Inflammatory macrophage treated with lipopolysaccharide for 1 hour (primary cell): ENCODE results near the gene BMP4.
"Not testable (repeated sequence)": the region's sequence is repeated elsewhere in the genome, so short reads cannot be mapped to it uniquely, and the experiment has no call there.

ENCODE experiments used
- DNase-seq, 2 donors: peaks; one replicate each; pipeline ENCODE4 v3.0.0-alpha.2; 2020 to 2022

The BMP4 gene

DNA sequence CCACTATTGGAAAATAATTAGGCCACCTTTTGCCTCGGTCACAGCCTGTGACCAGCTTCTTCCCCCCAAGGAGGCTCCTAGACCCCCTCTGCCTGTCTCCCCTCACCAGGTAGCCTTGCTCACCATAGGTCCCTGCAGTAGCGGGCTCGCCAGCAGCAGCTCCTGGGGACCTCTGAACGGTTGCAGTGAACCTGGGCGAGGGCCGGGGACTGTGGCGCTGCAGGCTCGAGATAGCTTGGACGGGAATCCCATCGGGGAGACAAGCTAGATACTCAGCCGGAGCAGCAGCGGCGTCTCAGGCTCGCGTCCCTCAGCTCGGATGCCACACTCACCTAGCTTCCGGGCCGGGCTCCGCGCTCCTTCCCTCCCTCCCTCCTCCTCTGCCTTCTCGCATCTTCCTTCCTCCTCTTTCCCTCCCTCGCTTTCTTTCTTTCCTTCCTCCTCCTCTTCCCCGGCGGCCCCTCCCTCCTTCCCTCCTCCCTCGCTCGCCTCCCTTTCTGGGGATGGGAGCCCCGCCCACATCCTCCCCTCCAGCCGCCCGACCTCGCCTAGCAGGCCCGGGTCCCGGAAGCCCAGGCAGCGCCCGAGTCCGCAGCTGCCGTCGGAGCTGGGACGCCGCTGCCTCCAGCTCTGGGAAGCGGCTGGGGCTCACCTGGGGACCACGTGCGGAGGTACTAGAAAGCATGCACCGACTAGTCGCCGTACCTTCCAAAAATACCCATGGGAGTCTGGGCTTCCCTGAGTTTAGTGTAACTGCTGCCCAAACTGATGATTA, at the start of gene BMP4:
BMP4 (minus strand) TSS at position 399 of the 775 bp plus-strand sequence. CDS start 4,603 bp downstream, outside the sequence.
- no peak for DNase-seq

DNA sequence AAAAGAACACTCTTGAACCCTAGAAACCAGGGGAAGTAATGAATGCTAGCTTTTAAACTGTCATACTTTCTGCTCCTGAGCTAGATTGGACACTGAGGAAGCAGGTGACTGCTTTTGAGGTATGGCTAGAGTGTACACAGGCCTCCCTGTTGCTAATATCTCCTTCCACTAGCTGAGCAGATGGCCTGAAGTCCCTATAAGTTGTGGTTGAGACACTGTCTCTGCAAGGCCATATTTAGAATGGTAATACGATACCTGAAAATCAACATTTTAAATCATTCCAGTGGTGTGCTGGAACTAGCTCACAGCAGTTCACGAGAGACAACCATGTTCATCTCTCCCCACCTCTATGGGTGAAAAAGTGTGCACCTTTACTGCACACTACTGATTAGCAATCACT, 46.4 kb upstream of the BMP4 start:
- DNase-seq: no peak

DNA sequence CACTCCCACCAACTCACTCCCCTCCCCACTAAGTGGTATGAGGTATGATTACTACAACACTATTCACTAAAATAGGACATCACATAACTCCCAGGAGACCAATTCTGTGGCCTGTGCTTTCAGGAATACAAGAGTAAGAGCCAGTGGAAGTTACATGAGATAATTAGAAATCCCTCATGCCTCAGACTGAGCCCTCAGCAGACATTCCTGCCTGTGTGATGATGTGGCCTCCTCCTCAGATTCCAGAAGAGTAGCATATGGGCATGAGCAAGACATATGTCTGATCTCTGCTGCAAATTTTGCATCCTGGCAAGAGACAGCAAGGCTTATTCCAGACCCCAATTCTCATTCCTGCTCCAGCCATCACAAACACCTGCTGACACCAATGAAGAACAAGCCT, 46.0 kb upstream of the BMP4 start:
- DNase-seq: no peak

DNA sequence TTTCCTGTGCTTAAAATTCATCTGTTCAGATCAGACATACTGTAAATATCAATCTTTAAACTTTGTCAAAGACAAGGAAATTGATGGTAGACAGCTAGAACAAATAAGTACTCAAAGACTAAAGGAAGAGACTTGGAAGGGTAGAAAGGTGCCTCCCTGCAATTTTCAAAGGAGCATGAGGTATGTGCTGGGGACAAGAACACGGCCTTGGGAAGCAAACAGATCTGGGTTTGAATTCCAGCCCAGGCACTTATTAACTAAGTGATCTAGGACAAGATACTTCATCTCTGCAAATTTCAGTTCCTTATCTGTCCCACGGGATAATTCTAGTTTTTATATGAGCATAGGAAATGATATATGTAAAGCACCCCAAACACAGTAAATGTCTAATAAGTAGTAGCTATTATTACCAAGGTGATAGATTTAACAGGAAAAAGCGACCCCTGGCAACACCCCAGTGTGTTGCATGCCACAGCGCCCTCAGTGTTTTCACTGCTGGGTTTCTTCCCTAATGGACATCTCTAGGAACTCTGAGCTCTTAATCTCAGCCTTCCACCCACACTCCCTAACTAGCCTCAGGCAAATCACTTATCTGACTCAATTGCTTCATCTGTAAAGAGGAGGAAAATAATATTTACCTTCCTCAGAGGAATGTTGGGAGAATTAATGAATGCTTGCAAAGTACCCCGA, 44.7 kb upstream of the BMP4 start:
- DNase-seq: no peak

DNA sequence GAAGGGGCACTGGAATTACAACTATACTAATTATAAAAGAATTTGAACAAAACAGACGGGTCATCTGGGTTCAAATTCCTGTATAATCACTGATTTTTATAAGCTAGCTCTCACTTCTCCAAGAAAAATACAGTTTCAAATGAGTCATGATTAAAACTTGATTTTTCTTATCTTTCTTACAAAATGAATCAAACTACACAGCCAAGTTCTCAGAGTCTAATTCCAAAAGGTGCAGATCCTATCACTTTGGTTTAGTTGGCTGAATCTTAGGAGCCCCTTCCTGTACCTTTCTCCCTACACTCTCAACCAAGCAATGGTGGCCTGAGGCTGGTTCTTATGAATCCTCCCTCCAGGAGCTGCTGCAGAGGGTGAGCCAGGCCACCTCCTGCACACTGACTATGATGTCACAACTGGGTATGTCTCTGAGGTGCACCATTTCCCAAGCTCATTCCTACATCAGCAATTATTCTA, 43.8 kb upstream of the BMP4 start:
- DNase-seq: no peak

DNA sequence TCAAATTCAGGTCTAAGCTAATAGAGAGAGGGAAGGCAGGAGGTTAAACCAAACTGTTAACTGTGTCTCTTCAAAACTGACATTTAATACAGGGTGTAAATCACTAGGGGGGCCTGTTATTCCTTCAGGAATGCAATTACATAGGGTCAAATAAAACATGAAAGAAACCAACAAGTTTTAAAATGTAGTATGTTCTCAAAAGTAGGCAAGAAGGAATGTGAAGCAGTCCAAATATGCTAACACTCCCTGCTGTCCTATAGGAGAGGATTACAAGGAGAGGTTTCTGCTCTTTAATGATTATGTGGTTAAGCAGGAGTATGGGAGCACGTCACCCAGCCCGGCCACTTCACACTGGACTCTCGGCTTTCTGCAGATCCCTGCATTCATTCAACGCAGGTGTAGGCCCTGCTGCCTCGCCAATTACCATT, 42.5 kb upstream of the BMP4 start:
- no peak for DNase-seq

DNA sequence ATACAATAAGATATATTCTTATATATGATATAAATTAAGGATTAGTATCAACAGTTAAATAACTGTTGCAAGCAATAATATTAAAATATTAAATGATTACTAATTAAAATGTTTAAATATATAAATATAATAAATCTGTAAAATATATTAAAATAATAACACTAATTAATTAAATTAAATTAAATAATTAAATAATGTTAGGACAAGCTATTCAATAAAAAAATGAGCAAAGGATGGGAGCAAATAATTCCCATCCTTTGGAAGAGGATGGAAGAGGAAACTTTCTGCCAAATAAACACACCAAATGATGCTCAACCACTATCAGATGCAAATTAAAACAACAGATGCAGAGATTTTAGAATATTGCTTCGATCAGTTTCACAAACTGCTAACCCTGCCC, 39.4 kb upstream of the BMP4 start:
- DNase-seq: no peak

DNA sequence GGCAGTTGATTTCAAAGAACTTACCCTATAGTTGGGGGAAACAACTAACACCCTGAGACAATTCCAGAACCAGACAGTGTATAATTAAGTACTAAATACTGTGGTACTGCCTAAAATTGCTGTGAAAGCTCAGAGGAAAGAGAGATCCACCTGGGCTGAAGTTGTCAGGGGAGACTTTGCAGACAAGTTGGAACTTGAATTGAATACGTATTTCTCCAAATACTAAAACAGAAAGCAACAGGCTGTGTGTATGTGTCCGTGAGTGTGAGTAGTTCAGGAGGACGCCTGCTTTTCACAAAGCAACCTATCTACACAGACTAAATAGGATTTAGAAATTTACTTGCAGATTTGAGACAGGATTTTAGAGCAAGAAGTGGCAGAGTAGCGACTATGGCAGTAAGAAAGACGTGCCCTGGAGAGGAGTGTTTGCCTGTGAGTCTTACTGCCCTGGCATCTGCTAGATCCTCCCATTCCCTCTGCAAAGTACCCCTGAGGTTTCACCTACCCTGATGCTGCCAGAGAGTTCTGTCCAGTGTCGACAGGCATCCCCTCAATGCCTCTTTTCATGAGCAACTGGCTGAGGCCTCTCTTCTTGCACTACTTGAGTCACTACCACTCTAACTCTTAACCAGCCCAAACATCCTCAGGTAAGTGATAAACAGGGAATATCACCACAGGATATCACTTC, 37.4 kb upstream of the BMP4 start:
- no peak for DNase-seq

DNA sequence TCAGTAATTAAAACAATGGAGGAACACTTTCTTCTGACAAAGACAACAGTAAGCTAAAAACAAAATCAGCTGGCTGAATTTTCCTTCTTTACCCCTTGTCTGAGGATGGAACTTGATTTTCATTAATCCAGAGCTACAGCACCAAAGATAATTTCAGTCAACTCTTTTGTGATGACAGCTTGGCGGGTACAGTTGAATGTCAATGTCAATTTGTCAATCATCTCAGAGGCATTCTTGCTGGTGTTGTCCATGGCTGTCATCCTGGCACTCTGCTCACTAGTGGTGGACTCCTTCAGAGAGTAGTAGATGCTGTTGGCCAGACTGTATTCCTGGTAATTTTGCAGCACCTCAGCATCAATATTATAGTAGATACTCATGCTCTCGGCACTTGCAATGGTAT, 34.4 kb upstream of the BMP4 start:
- DNase-seq: no peak

DNA sequence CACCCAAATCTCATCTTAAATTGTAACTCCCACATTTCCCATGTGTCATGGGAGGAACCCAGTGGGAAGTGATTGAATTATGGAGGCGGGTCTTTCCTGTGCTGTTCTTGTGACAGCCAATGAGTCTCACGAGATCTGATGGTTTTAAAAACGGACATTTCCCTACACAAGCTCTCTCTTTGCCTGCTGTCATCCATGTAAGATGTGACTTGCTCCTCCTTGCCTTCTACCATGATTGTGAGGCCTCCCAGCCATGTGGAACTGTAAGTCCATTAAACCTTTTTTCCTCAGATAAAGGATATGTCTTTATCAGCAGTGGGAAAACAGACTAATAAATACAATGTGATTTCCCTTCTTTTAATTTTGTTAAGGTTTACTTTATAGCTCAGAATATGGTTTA, 30.1 kb upstream of the BMP4 start:
- not testable (repeated sequence) for DNase-seq

DNA sequence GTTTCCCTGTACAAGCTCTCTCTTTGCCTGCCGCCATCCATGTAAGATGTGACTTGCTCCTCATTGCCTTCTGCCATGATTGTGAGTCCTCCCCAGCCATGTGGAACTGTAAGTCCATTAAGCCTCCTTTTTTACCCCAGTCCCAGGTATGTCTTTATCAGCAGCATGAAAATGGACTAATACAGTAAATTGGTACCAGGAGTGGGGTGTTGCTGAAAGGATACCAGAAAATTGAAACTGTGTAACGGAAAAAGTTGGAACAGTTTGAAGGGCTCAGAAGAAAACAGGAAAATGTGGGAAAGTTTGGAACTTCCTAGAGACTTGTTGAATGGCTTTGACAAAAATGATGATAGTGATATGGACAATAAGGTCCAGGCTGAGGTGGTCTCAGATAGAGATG, 28.3 kb upstream of the BMP4 start:
- not testable (repeated sequence) for DNase-seq

DNA sequence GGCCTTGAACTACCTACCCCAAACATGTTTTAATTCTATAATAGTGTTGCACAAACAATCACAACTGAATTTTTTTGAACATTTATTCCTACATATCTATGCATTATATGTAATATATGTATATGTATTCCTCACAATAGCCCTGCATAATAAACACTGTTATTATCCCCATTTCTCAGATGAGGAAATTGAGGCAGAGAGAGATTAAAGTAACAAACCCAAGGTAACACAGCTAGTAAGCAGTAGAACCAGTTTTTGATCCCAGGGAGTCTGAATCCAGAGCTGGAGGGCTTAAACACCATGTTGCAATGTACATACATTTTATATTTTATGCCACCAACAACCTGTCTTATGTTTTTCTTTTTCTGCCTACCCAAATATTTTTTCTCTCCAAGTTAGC, 26.5 kb upstream of the BMP4 start:
- no peak for DNase-seq

DNA sequence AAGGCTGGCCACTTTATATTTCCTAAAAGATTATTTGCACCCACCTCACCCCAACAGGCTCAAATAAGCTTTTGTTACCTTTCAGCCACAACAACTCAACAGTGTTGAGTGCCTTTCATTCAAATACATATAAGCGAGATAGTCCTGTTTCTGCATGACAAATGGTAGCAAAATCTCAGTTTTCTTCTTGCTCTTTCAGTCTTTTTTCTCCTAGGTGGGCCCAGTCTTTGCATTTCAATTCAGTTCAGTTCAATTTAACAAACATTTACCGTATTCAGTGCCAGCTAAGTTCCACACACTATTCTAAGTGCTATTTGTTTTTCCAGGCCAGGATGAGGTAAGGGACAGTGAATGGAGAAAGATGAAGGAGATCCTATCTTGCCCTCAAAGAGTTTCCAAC, 25.9 kb upstream of the BMP4 start:
- no peak for DNase-seq

DNA sequence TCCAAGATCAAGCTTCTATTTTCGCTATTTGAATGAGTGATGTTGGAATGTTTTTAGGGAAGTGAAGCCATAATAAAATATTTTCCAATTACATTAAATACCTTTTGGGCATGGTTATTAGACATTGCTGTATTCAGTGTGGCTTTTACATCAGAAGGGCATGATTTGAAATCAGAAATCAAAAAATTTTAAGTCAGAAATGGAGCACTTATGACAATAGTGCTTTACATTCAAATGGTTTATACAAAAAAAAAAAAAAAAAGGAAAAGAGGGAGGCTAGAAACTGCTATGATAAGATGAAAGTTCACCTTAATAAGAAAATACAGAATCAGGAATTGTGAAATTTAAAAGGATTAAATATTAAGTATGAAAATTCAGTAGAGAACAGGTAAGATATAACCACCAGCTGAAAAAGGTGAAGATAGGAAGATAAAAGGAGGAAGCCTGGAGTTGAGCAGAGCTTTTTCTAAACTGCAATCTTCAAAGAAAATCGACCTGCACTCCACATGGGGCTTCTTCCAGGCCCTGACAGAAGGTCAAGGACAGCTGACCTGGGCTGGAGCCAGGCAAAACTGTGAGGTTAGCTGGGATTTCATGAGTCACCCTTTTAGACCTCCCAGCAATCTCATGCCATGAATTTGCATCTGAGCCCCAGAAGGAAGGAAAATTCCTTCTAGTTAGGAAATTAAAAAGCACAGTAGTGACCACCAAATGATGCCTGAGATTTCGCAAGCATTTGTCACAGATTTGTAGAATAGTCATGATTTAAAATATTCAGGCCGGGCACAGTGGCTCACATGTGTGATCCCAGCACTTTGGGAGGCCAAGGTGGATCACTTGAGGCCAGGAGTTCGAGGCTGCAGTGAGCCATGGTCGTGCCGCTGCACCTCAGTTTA, 23.4 kb upstream of the BMP4 start:
- no peak for DNase-seq

DNA sequence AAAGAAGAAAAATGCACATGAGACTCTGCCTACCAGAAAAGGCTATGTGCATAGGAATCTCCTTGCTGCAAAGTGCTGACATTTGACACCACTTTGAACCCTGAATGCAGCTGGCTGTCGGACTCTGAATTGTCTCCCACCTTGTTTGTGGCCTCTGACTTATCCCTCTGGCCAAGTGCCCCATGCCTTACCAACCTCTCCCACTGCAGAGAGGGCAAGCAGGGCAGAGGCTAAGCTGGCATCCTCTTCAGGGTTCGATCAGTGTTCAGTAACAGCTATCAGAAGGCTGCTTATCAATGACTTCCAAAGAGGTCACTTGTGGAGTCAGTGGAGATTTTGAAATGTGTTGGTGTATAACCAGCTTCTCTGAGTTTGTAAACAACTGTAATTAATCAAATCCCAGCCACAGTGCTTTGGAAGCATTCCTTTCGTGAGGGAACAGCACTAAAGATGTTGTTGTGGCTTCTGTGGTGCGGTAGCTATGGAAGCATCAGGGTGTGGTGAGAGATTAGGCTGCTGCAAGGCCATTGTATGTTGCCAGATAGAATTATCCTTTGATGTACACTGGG, 22.6 kb upstream of the BMP4 start:
- DNase-seq: no peak

DNA sequence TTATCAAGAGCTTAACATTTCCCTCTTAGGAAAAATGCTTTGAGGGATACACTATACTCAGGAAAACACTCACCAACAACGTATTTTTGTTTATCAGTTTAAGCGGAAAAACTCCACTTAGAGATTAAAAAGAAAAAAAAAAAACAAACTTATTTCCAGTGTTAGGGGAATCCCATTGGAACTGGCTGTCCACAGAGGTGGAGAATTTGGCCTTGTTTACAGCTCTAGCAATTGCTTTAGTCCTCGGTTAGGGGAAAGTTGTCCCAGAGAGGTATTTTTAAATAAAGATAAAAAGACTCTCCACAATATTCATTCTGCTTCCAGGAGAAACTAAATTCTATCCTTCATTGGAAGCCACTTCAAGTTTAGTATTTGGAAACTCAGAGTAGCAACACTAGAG, 21.6 kb upstream of the BMP4 start:
- DNase-seq: no peak

DNA sequence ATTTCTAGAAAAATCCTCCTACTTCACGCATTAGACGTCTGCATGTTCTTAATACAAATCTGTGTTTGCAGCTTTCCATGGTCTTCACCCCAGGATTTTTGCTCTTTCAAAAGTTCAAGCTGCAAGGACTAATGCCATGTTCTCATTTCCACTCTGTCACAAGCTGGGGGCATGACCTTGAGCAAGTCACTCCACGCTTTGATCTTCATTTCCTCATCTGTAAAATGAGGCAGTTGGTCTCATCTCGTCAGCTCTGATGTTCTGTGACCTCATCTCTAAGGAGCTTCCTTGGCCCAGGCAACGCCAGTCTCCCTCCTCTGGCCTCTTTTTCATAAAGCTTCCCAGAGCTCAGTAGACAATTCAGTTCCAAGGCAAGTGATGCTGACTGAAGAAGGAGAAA, 18.8 kb upstream of the BMP4 start:
- no peak for DNase-seq

DNA sequence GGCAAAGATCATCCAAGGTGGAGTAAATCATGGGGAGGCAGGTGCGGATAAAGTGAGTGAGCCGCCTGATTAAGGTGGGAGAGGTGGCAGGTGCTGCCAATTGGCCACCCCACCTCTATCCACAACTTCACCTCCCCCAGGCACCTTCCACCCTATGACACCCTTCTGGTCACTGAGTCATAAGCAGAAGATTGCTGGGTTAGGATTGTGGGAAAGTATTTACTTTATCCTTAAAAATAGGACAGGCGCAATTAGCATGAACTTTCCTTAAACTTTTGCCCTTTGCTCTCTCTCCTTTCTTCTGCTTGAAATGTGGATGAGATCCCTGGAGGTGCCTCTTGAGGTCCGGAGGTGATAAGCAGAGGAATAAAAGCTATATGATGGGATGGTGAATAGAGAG, 14.9 kb upstream of the BMP4 start:
- no peak for DNase-seq

DNA sequence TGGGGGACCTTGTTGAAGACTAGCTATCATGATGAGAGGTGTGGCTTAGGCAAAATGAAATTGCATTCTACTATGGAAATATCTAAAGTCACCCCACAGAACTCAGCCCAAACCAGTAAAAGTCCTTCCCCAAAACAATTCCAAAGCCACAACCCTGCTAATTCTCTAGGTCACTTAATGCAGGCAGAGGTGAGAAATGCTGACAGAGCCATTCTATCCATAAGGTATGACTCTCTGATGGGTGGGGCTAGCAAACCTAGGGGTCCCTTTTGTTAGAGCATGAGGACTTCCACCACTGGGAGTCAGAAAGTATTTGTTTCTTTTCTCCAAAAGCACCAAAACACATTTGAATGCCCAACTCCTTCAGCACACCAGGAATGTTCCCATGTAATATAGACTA, 12.7 kb upstream of the BMP4 start:
- DNase-seq: no peak

DNA sequence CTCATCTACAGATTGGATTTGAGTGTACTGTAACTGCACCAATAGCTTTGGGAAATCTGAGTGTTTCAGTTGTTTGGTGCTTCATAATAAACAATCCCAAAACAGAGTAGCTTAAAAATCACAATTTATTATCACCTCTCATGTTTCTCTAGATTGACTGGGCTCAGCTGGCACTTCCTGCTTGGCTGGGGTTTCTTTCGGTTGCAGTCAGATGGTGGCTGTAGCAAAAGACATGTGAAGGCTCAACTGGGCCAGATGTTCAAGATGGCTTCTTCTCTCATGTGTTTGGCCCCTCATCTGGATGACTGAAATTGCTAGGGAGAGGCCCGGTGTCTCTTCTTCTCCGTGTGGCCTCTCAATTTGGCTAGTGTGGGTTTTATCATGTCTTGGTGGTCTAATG, 12.1 kb upstream of the BMP4 start:
- no peak for DNase-seq

DNA sequence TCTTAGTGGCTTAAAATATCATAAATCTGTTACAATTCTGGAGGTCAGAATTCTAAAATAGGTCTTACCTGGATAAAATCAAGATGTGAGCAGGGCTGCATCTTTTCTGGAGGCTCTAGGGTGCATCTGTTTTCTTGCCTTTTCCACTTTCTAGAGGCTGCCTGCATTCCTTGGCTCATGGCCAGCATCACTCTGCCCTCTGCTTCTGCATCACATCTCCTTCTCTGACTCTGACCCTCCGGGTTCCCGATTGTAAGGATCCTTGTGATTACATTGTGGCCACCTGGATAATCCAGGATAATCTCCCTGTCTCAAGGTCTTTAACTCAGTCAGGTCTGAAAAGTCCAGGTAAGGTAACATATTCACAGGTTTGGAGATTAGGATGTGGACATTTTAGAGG, 11.0 kb upstream of the BMP4 start:
- DNase-seq: no peak

DNA sequence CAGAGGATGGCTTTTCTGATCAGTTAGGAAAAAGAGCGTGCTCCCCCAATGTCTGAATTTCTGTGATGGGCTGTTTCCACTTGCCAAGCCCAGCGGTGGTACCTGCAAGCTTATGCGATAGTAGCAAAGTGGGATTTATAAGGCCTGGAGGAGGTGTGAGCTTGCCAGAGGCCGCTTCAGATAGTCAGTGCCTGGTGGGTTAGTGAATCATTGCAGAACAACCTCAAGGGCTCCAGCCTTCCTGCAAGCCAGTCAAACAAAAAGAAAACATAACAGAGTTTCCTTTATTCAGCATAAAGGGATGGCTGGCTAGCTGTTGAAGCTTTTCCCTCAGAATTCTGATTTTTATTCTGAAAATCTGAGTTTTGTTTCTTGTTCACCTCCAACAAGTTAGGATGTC, 7.6 kb upstream of the BMP4 start:
- DNase-seq: no peak
